Epidermal melanocyte (primary cell): ENCODE data around the gene TSHZ1.
"Not testable (repeated sequence)": the region's sequence is repeated elsewhere in the genome, so short reads cannot be mapped to it uniquely, and the experiment has no call there.

Source experiments
- DNase-seq: peaks from one replicate; pipeline ENCODE4 v3.0.0; 2011; ENCODE audit warnings: low spot score; ENCODE audit not compliant: insufficient read length

The TSHZ1 gene

DNA sequence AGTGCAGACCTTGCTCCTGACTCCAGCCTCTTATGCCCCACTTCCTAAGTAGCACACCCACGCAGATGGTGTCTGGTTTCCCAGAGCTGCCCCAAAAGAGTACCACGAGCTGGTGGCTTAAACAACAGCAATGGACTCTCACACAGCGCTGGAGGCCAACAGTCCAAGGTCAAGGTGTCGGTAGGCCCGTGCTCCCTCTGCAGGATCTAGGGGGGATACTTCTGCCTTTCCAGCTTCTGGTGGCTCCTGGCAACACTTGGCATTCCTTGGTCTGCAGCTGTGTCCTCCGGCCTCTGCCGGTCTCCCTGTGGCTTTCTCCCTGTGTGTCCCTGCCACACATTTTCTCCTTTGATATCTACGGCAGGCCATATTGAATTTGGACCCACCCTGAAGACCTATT lies 99.0 kb downstream of the TSHZ1 start:
- no peak for DNase-seq

DNA sequence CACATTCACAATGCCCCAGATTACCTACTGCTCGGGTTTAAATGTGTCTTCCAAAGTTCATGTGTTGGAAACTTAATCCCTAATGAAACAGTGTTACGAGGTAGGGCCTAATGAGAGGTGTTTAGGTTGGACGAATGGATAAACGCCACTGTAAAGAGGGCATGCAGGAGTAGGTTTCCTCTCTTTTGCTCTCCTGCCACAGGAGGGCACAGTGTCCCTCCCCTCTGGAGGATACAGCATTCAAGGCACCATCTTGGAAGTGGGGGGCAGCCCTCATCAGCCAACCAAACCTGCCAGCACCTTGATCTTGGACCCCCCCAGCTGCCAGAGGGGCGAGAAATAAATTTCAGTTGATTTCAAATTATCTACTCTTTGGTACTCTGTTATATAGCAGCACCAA lies 103.5 kb downstream of the TSHZ1 start:
- DNase-seq: no peak

DNA sequence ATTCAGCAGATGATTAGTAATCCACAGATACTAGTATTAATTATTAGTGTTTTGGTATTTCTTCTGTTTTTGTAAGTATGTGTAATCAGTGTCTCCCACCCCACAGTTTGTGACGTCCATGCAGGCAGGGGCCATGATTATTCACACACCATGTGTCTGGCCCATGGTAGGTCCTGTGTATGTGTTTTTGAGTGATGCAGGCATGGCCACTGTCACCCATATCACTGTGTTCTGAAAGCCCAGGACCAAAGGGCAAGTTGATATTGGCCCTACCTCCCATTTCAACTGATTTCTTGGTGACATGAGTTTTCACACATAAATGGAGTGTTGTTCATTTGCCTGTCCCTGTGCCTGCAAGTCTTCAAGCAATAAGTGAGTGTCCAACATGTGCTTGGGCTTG lies 104.0 kb downstream of the TSHZ1 start:
- DNase-seq: no peak

DNA sequence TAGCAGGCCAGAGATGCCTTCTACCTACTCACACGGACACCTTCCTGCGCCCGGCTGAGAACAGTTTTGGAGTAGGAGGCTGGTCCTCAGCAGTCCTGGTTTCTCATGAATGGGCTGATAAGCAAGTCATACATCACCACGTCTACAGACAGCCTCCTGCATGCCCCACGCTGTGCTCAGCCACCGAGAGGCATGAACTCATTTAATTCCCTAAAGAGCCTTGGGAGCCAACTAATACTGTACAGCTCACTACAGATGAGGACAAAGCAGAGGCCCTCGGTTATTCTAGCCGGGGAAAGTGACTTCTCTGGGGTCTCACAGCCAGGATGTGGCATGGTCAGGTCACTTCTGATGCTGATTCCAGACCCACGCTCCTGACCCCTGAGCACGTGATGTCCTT lies 105.6 kb downstream of the TSHZ1 start:
- DNase-seq: no peak

DNA sequence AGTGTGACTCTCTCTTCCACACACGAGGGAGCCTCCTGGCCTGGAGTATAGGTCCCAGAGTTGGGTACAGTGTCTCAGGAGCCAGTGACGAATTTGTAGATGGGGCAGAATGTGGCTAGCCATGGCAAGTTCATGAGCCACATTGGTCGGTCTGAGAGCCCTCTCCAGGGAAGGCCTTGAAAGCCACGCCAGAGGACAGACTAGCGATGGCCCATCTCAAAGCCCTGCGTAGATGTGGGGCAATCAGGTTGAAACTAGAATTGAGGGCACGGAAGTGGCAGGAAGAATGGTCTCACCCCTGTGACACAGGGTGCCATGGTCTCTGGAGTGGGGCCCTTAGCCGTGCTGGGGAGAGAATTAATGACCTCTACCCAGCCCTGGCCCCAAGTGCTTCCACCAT lies 106.2 kb downstream of the TSHZ1 start:
- no peak for DNase-seq

DNA sequence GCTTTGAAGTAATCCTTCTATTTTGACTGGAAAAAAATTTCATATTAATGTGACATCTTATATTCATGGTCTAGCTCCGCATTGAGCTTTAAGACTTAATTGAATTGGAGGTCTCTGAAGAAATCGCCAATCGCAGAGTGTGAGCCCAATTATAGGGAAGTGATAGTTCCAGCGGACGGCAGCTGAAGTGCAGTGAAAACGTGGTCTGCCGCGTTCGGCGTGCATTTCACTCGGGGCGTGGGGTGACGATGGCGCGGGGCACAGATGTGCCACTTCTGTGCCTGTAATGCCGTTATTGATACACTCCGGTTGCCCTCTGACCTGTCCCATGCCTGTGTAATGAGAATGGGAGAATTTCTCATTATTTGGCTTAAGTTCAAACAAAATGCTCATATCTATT lies 106.7 kb downstream of the TSHZ1 start:
- no peak for DNase-seq

DNA sequence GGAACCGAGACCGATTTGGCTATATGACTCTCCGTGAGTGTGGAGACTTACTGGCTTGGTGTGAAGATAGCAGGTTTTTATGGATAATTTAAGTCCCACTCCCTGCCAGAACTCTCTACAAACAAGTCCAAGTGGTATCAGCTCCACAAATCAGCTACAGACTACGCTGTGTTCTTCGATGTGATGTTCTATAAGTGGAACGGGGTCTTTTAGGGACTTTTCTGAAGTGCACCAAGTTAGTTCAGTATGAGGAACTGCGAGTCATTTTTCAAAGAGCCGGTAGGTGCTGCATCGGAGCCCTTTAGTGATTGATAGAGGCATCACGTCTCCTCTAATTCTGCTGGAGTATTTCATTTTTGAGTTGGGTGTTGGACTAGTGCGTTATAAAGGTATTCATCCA lies 107.1 kb downstream of the TSHZ1 start:
- no peak for DNase-seq

DNA sequence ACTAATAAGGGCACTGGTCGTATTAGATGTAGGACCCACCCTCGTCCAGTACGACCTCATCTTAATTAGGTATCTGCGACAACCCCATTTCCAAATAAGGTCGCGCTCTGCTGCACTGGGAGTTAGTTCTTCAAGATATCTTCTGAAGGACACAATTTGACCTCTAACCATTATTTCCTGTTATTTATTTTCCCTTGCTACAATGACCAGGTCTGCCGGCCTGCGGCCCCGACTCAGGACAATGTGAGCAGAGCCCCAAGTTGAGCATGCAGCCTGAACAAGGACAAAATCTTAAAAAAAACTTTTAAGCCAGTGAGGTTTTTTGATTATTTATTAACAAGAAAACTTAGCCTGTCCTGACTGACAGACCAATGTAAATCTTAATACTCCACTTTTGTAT lies 109.3 kb downstream of the TSHZ1 start:
- DNase-seq: no peak

DNA sequence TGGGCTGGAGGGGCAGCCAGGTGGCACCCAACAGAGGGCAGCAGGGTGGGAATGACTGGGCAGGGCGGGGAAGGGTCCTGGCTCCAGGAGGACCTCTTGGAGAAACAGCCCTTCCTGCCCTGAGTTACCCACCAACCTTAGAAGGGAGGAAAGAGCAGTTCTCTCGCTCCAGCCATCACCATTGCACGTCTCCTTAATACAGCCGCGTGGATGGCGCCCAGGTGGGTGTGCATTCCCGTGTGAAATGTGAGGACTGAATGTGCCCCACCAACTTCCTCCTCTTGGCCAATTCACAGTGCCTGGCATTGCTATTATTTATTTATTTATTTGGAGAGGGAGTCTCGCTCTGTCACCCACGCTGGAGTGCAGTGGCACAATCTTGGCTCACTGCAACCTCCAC lies 109.9 kb downstream of the TSHZ1 start:
- no peak for DNase-seq

DNA sequence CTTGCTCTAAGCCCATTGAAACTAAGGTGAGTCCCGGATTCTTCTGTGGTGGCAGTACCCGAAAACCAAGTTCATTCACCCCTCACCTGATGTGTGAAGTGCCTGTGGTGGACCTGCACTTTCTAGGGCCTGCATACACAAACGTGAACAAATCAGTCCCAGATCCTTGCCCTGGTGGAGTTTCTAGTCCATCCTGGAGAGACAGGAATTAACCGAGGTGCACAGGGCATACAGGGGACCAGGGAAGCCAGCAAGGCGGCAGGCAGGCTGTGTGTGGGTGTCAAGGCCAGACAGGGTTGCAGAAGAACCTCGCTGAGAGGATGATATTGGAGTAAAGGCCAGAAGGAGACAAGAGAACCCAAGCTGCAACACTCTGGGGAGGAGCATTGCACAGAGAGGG lies 110.8 kb downstream of the TSHZ1 start:
- DNase-seq: no peak

DNA sequence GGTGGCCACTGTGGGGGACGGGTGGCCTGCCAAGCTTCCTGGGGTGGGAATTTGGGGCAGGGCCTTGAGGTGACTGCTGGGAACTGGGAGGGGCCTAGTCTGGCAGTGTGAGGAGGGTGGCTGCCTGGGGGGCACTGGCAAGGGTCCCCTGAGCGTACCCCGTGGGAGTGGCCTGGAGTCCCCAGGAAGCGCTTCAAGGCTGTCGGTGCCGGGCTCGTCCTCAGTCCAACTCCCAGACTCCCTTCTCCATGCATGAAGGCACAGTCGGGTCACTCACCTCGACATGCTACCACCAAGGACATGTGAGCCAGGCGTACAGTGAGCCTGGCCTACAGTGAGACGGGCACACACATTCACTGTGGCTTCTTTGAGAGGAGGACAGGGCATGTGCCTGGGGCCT lies 111.6 kb downstream of the TSHZ1 start:
- no peak for DNase-seq

DNA sequence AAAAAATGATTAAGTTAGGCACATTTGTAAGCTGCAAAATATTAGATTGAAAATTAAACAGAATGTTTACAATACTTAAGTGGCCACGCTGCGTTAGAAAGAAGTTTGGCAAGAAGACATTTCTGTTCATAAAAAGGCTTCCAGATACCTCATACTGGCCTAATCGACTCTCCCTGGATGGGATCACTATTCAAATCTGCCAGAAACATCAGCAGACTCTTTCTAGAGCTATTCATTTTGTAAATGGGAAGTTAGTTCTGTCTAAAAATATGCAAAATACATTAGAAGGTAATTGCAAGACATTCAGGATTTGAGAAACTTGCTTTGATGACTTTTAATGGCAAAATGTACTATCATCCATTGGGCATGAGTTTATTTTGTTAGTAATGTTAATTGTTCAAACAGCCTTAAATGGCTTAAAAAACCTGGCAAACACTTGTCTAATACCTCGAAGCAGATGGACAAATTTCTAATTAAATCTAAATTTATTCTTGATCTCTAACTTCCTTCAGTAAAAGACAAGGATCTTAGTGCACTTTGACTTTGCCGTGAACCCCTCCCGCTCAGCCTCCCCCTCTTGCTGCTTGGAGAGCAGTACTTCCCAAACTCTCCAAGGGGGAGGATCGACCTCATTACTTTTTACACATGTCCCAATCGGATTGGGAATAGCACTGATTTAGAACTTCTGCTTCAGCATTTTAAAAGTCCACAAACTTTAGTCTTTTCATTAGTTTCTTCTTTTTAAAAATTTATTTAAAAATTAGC lies 113.4 kb downstream of the TSHZ1 start:
- no peak for DNase-seq

DNA sequence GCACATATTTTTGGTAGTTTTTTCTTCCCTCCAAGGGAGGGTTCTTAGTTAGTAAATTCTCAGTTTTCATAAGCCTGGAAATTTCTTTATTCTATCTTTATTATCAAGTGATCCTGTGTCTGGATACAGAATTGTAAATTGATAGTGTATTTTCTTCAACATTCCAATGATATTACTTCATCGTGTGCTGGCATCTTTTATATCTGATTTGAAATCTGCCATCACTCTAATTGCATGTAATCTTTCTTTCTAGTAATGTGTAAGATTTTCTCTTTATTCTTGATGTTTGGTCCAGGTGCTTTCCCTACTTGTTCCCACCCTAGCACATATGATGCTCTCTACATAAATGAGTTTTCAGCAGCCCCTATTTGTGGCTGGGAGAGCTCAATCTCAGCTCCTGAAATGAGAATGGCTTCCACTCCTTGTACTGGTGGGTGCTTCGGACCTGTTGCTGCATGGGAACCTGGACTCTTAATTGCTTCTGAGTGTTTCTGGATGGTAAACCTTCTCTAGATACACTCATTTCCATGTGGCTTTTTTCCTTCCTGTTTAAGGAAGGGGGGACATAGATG lies 114.2 kb downstream of the TSHZ1 start:
- no peak for DNase-seq

DNA sequence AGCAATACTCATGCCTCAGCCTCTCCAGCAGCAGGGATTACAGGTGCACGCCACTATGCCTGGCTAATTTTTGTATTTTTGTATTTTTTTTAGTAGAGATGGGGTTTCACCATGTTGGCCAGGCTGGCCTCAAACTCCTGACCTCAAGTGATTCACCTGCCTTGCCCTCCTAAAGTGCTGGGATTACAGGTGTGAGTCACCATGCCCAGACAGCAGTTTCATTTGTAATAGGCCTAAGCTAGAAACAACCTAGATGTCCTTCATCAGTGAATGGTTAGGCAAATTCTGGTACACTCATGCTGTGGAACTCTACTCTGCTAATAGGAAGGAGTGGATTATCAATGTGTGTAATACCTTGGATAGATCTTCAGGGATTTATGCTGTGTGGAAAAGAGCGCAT lies 119.2 kb downstream of the TSHZ1 start:
- not testable (repeated sequence) for DNase-seq

DNA sequence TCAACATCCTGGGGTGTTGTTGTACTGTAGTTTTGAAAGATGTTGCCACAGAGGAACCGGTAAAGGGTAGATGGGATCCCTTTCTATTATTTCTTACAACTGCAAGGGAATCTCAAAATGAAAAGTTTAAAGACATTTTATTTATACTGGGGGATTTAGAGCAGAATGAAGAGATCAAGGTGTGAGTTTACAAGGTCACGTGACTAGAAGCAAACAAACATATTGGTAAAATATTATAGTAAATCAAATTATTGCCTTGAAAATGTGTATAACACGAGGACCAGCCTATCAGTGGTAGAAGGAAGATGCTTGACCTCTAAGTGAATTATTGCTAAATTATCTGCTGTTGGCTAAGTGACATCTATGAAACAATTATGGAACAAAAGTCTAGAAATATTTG lies 119.7 kb downstream of the TSHZ1 start:
- DNase-seq: no peak

DNA sequence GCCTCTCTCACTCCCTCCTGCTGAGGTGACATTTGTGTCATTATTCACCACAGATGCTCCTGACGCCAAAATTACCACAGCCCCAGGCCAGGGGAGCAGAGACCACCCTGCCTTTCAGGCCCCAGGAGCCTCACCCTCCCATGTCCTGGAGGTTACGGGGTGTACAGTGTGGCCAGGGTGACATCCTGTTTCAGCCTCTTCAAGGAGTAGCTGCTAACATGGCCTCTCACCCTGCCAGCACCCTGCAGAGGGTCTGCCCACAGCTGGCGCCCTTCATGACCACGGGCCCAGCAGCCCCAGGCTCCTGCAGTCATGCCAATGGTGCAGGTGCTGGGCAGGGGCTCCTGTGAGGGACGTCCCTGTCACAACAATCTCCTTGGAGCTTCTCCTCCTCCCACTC lies 124.3 kb downstream of the TSHZ1 start:
- DNase-seq: no peak

DNA sequence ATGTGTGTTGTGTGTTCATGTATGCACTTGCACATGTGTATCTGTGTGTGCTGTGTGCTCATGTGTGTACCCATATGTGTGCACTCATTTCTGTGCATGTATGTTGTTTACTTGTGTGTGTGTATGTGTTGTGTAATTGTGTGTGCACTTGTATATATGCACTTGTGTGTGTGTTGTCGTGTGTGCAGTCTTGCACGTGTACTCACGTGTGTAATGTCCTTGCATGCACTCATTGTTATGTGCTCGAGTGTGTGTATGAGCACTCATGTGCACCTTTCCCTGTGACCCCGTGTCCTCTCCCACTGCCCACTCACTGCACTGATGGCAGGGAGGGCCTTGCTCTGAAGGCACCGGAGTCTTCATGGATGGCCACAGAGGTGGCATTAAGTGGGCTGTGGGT lies 124.9 kb downstream of the TSHZ1 start:
- DNase-seq: no peak

DNA sequence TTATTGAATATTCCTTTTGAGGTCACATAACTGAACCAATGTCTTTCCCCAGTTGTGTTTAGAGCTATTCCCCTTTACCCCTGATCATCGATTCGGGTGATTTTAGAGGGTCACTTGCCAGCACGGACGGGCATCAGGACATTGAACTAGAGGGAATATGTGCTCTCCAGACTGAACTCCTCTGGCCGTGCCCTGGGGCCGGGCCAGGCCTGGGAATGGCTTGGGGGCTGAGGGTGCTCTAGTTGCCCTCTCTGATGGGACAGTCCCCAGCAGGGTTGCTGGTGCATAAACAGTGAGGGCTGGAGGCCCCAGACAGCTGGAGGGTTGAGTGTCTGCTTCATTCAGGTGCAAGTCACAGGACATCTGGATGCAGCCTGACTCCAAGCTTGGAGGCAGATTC lies 126.2 kb downstream of the TSHZ1 start:
- DNase-seq: no peak

DNA sequence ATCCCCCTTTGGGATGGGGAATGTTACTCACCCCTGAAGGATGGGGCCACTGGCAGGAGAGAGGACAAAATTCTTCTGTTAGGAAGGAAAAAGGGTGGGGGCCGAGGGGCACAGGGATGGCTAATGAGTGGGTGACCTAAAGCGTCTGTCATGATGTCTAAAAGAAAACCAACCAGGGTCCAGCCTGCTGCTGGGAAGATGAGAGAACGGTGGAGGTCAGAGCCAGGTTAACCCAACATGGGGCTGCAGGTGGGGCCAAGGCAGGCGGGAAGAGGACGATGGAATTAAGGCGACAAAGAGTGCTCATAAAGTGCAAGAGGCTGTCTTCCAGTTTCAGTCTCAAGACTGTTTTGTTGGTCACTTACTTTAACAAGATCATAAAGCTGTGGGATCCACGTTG lies 126.8 kb downstream of the TSHZ1 start:
- DNase-seq: no peak

DNA sequence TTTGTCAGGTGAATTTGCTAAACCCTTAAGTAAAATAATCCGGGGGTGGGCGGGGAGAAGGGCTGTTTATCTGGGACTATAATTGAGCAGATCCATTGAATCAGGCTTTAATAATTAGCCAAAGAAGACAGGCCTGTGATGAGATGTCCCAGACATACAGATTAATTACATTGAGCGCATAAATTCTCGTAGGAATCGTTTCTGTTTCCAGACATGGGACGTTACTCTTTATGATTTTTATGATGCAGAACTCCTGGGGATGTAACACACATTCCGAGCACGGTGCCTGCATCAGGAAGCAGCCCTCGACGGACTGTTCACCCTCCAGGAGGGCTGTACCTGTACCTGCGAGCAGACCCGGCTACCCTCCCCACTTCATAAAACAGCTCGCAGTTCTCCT lies 128.0 kb downstream of the TSHZ1 start:
- DNase-seq: no peak
